Tibial nerve (tissue), 4 donors: ENCODE results near the gene SLC22A31. TPM values are rescaled to one million over a fixed set of nuclear protein-coding genes. Genes with fewer than 3 reads are reported as not detected.

ENCODE experiments used
- DNase-seq, 2 donors: peaks; one replicate each; pipeline ENCODE4 v3.0.0-alpha.2; 2019; ENCODE audit warnings: low spot score in 2 of 2
- H3K27ac ChIP-seq, 4 donors: fragments of 200-600 bp; sonication (generic) in 3 of 4; one replicate each; pipeline ENCODE4 v1.5.1; 2017 to 2019; ENCODE audit warnings: mild to moderate bottlenecking in 1 of 4
- H3K27me3 ChIP-seq, 2 donors: fragments of 200-600 bp; sonication (generic) in 1 of 2; one replicate each; pipeline versions ENCODE4 v1.5.1 to v1.6.0; 2017 to 2019
- H3K36me3 ChIP-seq, 3 donors: fragments of 200-600 bp; sonication (generic); one replicate each; pipeline ENCODE4 v1.5.1; 2018 to 2019
- H3K4me1 ChIP-seq, 4 donors: fragments of 200-600 bp; sonication (generic) in 3 of 4; one replicate each; pipeline ENCODE4 v1.5.1; 2017 to 2019
- H3K4me3 ChIP-seq, 4 donors: fragments of 200-600 bp; sonication (generic) in 3 of 4; one replicate each; pipeline ENCODE4 v1.5.1; 2017 to 2019; ENCODE audit warnings: mild to moderate bottlenecking in 1 of 4, moderate library complexity in 1 of 4
- H3K9me3 ChIP-seq, 4 donors: fragments of 200-600 bp; sonication (generic) in 3 of 4; one replicate each; pipeline ENCODE4 v1.5.1; 2017 to 2019
- EP300 ChIP-seq, 2 donors: sonication (generic); formaldehyde crosslinking; IDR thresholded peaks; one replicate each; pipeline ENCODE4 v1.6.1; 2017; ENCODE audit warnings: antibody characterized with exemption in 2 of 2, mild to moderate bottlenecking in 1 of 2
- POLR2A ChIP-seq, 2 donors: fragments of 450-650 bp; IDR thresholded peaks; one replicate each; pipeline ENCODE4 v1.6.1; 2017; ENCODE audit warnings: antibody characterized with exemption in 2 of 2, mild to moderate bottlenecking in 2 of 2, moderate library complexity in 2 of 2
- WGBS, 2 donors: methylation state at CpG; one replicate each; pipeline ENCODE4 v1.1.5; 2018; 5-methylcytosine and 5-hydroxymethylcytosine counted together
- total RNA-seq, 4 donors: library from RNA; depleted of rRNA; stranded (reverse); fragments of >200 nt; gene quantifications; one replicate each; pipeline ENCODE4 v1.1.0, GENCODE V29; 2016
- TF ChIP-seq, protein P1 (sequence below), 5 experiments: fragments of 200-600 bp in 3 of 5; fragments of 450-650 bp in 2 of 5; sonication (generic) in 3 of 5; IDR thresholded peaks; one replicate each; pipeline ENCODE4 v1.5.1; 2016 to 2019; ENCODE audit warnings: antibody characterized with exemption in 5 of 5, mild to moderate bottlenecking in 3 of 5, moderate library complexity in 2 of 5

SLC22A31 gene
- total RNA-seq, 4 donors from 2014 or later: 1.4 to 3.3 TPM; not detected in 2

DNA sequence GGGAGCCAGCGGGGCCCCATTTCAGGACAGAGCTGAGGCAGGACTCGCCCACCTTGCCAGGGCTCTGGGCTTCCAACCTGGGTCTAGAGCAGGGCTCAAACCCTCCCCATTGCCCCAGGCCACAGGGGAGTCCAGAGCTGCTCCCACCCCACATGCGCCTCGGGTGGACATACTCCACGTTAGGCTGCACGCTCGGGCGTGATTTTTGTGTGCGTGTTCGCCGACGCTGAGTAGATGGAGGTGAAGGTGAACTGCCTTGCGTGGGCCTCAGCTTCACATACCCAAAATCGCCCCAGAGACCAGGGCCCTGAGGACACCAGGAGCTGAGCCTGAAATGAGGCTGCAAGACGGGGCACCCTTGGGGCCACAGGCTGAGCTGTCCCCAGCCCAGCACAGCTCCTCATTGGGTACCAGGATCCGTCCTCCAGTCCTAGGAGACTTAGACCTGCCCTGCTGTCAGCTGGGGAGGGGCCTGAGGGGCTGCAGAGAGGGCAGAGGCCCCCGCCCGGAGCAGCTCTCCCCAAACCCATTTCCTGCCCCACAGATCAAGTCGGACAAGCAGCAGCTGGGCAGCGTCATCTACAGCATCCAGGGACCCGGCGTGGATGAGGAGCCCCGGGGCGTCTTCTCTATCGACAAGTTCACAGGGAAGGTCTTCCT lies 20.6 kb downstream of the SLC22A31 start:
- Histone ChIP-seq H3K4me3 (no peak overlapping the region), H3K27me3 (peaks cover 0 to 6% of the 10 kb centered on the region in 2 donors), H3K4me1 (peaks cover 0 to 16% (median 6%) of the 10 kb centered on the region in 4 donors), H3K9me3 (no peaks in the 10 kb centered on the region), H3K27ac (no peak overlapping the region), H3K36me3 (peaks cover 0 to 23% (median 0%) of the 10 kb centered on the region in 3 donors)
- 76 to 92% methylated on average over 18 to 22 of the region's 25 CpGs for WGBS, 2 donors
- no peak for TF ChIP-seq POLR2A (IDR thresholded peaks at IDR 0.05)
- TF ChIP-seq EP300 (IDR thresholded peaks at IDR 0.05): no peak
- TF ChIP-seq, protein P1, sequence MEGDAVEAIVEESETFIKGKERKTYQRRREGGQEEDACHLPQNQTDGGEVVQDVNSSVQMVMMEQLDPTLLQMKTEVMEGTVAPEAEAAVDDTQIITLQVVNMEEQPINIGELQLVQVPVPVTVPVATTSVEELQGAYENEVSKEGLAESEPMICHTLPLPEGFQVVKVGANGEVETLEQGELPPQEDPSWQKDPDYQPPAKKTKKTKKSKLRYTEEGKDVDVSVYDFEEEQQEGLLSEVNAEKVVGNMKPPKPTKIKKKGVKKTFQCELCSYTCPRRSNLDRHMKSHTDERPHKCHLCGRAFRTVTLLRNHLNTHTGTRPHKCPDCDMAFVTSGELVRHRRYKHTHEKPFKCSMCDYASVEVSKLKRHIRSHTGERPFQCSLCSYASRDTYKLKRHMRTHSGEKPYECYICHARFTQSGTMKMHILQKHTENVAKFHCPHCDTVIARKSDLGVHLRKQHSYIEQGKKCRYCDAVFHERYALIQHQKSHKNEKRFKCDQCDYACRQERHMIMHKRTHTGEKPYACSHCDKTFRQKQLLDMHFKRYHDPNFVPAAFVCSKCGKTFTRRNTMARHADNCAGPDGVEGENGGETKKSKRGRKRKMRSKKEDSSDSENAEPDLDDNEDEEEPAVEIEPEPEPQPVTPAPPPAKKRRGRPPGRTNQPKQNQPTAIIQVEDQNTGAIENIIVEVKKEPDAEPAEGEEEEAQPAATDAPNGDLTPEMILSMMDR (IDR thresholded peaks at IDR 0.05): no peak
- no peak for DNase-seq

DNA sequence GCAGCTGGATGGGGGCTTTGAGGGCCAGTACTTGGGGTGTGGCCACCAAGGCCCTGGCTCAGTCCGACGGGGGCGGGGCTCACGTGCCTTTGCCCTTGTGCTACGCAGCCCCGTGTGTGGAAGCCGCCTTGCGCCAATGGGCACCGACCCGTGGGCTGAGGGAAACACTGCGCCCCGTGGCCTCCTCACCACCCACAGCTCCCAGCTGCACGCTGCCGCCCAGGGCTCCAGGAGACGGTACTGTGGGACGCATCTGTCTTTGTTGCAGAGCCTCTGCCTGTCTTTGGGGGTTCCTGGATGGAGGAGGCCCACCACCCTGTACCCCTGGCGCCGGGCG lies 21.2 kb downstream of the SLC22A31 start:
- Histone ChIP-seq H3K27me3 (peaks cover 0 to 6% of the 10 kb centered on the region in 2 donors), H3K4me3 (no peak overlapping the region), H3K4me1 (peaks cover 0 to 23% (median 11%) of the 10 kb centered on the region in 4 donors), H3K27ac (no peak overlapping the region), H3K9me3 (no peaks in the 10 kb centered on the region), H3K36me3 (peaks cover 0 to 23% (median 0%) of the 10 kb centered on the region in 3 donors)
- WGBS, 2 donors: 76 to 82% methylated on average over 13 to 18 of the region's 19 CpGs
- TF ChIP-seq EP300 (IDR thresholded peaks at IDR 0.05): no peak
- TF ChIP-seq POLR2A (IDR thresholded peaks at IDR 0.05): no peak
- TF ChIP-seq, protein P1 (IDR thresholded peaks at IDR 0.05): no peak
- no peak for DNase-seq

DNA sequence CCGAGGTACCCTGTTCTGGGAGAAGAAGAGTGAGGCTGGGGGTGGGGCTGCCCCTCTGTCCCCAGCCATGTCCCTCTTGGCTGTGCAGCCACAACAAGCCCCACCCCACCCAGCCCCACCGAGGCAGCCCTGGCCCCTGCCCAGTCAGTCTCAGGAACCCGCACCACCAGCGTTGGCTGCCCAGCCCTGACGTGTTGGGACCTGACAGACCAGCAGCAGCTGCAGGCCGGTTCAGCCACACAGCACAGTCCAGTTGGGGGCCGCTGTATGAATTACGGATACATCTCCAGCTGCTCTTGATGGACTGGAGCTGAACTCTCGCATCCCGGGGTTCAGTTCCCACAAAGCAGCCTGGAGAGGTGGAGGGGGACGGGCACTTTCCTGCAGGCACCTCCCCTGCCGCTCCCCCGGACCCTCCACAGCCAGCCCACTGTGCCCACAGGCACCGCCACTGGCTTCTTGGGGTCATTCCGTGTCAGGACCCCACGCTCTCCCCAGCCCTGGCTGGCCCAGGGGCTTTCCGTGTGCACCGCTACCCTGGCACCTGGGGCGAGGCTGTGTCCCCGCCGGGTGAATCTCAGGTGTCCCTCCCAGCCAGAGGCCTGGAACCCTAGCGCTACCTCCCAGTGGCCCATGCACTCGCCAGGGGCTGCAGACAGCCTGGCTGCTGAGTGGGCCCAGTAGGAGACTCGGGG lies 21.7 kb downstream of the SLC22A31 start:
- H3K4me3 ChIP-seq: no peak overlapping the region
- H3K27me3 ChIP-seq: peaks cover 0 to 2% of the 10 kb centered on the region in 2 donors
- no peak overlapping the region for H3K27ac ChIP-seq
- peaks cover 0 to 23% (median 0%) of the 10 kb centered on the region in 3 donors for H3K36me3 ChIP-seq
- 73 to 87% methylated on average over 17 to 23 of the region's 24 CpGs for WGBS, 2 donors
- TF ChIP-seq POLR2A (IDR thresholded peaks at IDR 0.05) (no peak), EP300 (IDR thresholded peaks at IDR 0.05) (no peak)
- TF ChIP-seq, protein P1 (IDR thresholded peaks at IDR 0.05): no peak
- no peaks in the 10 kb centered on the region for H3K9me3 ChIP-seq
- H3K4me1 ChIP-seq: peaks cover 0 to 28% (median 11%) of the 10 kb centered on the region in 4 donors
- no peak for DNase-seq

DNA sequence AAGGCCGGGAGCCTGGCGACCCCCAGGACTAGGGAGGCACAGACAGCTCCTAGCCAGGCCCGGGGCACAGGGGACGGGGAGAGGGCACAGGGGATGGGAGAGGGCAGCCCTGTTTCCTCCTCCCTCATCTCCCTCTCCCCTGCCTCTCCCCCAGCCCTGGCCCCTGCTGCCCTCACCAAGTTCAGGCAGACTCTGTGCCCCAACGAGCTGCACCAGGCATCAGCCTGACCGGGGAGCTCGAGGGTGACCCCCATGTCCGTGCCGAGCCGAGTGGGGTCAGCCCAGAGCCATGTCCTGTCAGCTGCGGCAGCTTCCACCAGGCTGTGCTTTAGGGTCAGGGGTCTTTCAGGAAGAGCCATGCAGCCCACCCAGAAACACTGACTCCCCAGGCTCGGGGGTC lies 22.8 kb downstream of the SLC22A31 start:
- TF ChIP-seq EP300 (IDR thresholded peaks at IDR 0.05): no peak
- no peak for TF ChIP-seq POLR2A (IDR thresholded peaks at IDR 0.05)
- TF ChIP-seq, protein P1 (IDR thresholded peaks at IDR 0.05): no peak
- DNase-seq: no peak
- H3K9me3 ChIP-seq: no peaks in the 10 kb centered on the region
- WGBS, 2 donors: 70 to 83% methylated on average over 9 to 12 of the region's 12 CpGs
- no peak overlapping the region for H3K4me3 ChIP-seq
- peaks cover 0 to 36% (median 11%) of the 10 kb centered on the region in 4 donors for H3K4me1 ChIP-seq
- peaks cover 0 to 23% (median 0%) of the 10 kb centered on the region in 3 donors for H3K36me3 ChIP-seq
- no peak overlapping the region for H3K27ac ChIP-seq
- H3K27me3 ChIP-seq: no peaks in the 10 kb centered on the region

DNA sequence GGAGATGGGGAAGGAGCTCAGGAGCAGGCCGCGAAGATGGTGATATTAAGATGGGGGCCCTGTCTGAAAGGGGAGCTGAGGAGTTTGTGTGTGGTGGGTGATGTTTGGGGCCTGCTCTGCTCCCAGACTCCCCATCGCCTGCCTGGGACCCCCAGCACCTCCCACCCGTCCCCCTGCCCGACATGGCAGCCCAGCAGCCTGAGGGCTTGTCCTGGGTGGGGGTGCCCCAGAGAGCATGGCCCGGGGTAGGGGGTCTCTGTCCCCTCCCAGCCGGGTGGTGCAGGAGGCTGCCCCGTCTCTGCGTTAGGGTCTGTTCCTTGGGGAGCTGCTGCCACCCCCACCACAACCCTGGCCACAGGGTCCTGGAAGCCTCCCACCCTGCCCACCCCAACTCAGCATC lies 23.6 kb downstream of the SLC22A31 start:
- Histone ChIP-seq H3K36me3 (peaks cover 0 to 23% (median 0%) of the 10 kb centered on the region in 3 donors), H3K4me3 (no peak overlapping the region), H3K9me3 (no peaks in the 10 kb centered on the region), H3K27me3 (peaks cover 0 to 4% of the 10 kb centered on the region in 2 donors), H3K27ac (no peak overlapping the region), H3K4me1 (peaks cover 0 to 44% (median 11%) of the 10 kb centered on the region in 4 donors)
- DNase-seq: no peak
- WGBS, 2 donors: 83 to 90% methylated on average over 7 of the region's 9 CpGs
- no peak for TF ChIP-seq EP300 (IDR thresholded peaks at IDR 0.05)
- TF ChIP-seq POLR2A (IDR thresholded peaks at IDR 0.05): no peak
- TF ChIP-seq, protein P1 (IDR thresholded peaks at IDR 0.05): no peak
